ENCODE results near the gene SLC19A2.

DNA sequence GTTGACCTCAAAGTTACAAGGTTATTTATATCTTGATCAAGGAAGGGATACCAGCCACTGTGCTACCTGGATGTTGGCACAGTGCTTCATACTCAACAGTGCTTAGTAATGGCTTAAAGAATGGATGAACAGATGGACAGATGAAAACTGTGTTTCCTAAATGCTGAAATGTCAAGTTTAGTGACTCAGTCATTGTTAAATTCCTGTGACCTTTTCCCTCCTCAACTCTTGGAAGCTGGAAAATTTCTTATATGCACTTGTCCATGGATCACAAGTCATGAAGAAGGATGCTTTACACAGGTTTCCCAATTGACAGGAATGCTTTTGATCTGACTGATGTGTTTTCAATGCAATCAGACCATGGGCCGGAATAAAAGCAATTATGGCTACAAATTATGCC is 39.6 kb upstream of the SLC19A2 start:
- TF ChIP-seq, protein P1, sequence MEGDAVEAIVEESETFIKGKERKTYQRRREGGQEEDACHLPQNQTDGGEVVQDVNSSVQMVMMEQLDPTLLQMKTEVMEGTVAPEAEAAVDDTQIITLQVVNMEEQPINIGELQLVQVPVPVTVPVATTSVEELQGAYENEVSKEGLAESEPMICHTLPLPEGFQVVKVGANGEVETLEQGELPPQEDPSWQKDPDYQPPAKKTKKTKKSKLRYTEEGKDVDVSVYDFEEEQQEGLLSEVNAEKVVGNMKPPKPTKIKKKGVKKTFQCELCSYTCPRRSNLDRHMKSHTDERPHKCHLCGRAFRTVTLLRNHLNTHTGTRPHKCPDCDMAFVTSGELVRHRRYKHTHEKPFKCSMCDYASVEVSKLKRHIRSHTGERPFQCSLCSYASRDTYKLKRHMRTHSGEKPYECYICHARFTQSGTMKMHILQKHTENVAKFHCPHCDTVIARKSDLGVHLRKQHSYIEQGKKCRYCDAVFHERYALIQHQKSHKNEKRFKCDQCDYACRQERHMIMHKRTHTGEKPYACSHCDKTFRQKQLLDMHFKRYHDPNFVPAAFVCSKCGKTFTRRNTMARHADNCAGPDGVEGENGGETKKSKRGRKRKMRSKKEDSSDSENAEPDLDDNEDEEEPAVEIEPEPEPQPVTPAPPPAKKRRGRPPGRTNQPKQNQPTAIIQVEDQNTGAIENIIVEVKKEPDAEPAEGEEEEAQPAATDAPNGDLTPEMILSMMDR (IDR thresholded peaks at IDR 0.05) = no peak
- TF ChIP-seq POLR2A (IDR thresholded peaks at IDR 0.05) = no peak
